OCI-LY1 (cell line): ENCODE data around the gene TCN2.

Experiments used
- H2AFZ ChIP-seq: fragments of 200-600 bp; sonication (generic), shearing (Covaris generic); 2 replicates; pipeline ENCODE4 v1.6.0; 2014; ENCODE audit warnings: antibody characterized with exemption, mild to moderate bottlenecking, low read length
- H3F3A ChIP-seq: fragments of 200-600 bp; sonication (generic), shearing (Covaris generic); 2 replicates; pipeline ENCODE4 v1.6.0; 2014; ENCODE audit warnings: mild to moderate bottlenecking, antibody characterized with exemption, low read length, moderate library complexity; ENCODE audit not compliant: insufficient read depth
- H3K27ac ChIP-seq: fragments of 200-600 bp; sonication (generic); 2 replicates; pipeline ENCODE4 v1.5.1; 2014; ENCODE audit warnings: low read length, mixed run types, mild to moderate bottlenecking, low read depth; ENCODE audit not compliant: poor library complexity, severe bottlenecking
- H3K27me3 ChIP-seq: fragments of 200-600 bp; sonication (generic); 2 replicates; pipeline ENCODE4 v1.6.0; 2014; ENCODE audit warnings: antibody characterized with exemption, mild to moderate bottlenecking, low read length, moderate library complexity; ENCODE audit not compliant: insufficient read depth
- H3K36me3 ChIP-seq: fragments of 200-600 bp; sonication (generic); 2 replicates; pipeline ENCODE4 v1.6.1; 2014; ENCODE audit warnings: mild to moderate bottlenecking, antibody characterized with exemption, low read length, moderate library complexity, mixed read lengths; ENCODE audit not compliant: insufficient read depth
- H3K4me1 ChIP-seq: fragments of 200-600 bp; sonication (generic); 2 replicates; pipeline ENCODE4 v1.5.1; 2014; ENCODE audit warnings: mild to moderate bottlenecking, low read length, moderate library complexity; ENCODE audit not compliant: insufficient read depth, severe bottlenecking
- H3K4me2 ChIP-seq: fragments of 200-600 bp; sonication (generic), shearing (Covaris generic); 2 replicates; pipeline ENCODE4 v1.6.1; 2014; ENCODE audit warnings: low read length
- H3K4me3 ChIP-seq: fragments of 200-600 bp; sonication (generic); 2 replicates; pipeline ENCODE4 v1.5.1; 2014; ENCODE audit warnings: low read length, low read depth, mild to moderate bottlenecking, mixed read lengths; ENCODE audit not compliant: poor library complexity, severe bottlenecking
- H3K79me2 ChIP-seq: fragments of 200-600 bp; shearing (Covaris generic); 2 replicates; pipeline ENCODE4 v1.6.1; 2016; ENCODE audit warnings: mixed run types, low read length, mixed read lengths; ENCODE audit not compliant: insufficient read depth
- H3K9ac ChIP-seq: fragments of 200-600 bp; sonication (generic), shearing (Covaris generic); 2 replicates; pipeline ENCODE4 v1.6.1; 2014; ENCODE audit warnings: mild to moderate bottlenecking, low read length, mixed read lengths
- H3K9me2 ChIP-seq: fragments of 200-600 bp; sonication (generic), shearing (Covaris generic); 2 replicates; pipeline ENCODE4 v1.6.1; 2014; ENCODE audit warnings: low read depth, mild to moderate bottlenecking, low read length, mixed read lengths
- H3K9me3 ChIP-seq: fragments of 200-600 bp; shearing (Covaris generic); 2 replicates; pipeline ENCODE4 v1.6.1; 2014; ENCODE audit warnings: low read length, mixed read lengths
- H4K20me1 ChIP-seq: fragments of 200-600 bp; sonication (generic), shearing (Covaris generic); 2 replicates; pipeline ENCODE4 v1.6.0; 2016; ENCODE audit warnings: mild to moderate bottlenecking, low read length; ENCODE audit not compliant: insufficient read depth
- CTCF ChIP-seq: fragments of 200-600 bp; sonication (generic), shearing (Covaris generic); IDR thresholded peaks from 2 replicates; pipeline ENCODE4 v1.5.1; 2017; ENCODE audit warnings: mild to moderate bottlenecking, antibody characterized with exemption, low read length, moderate library complexity, mixed read lengths
- EZH2 ChIP-seq: fragments of 200-600 bp; sonication (generic), shearing (Covaris generic); IDR thresholded peaks from 2 replicates; pipeline ENCODE4 v1.8.0; 2017; ENCODE audit warnings: borderline replicate concordance, mixed run types, mild to moderate bottlenecking, antibody characterized with exemption, low read length, moderate library complexity, mixed read lengths

The TCN2 gene

GRCh38 chr22:30564045-30564760 lies 42.8 kb upstream of the TCN2 start:
- Histone ChIP-seq H4K20me1 (no peaks in the 10 kb centered on the region), H3K9me3 (no peaks in the 10 kb centered on the region), H3K4me3 (no peak overlapping the region), H3F3A (no peaks in the 10 kb centered on the region), H3K27ac (no peak overlapping the region), H3K36me3 (no peaks in the 10 kb centered on the region), H3K4me2 (no peak overlapping the region), H3K9ac (no peak overlapping the region), H3K27me3 (0 out of 2 replicates have a peak, but pooled peaks cover 5% of the 10 kb centered on the region), H2AFZ (no peak overlapping the region), H3K79me2 (no peaks in the 10 kb centered on the region), H3K9me2 (no peaks in the 10 kb centered on the region), H3K4me1 (no peaks in the 10 kb centered on the region)
- TF ChIP-seq EZH2, result no peak
- no peak for TF ChIP-seq CTCF

- Histone ChIP-seq H3K27ac (no peak overlapping the region), H3K4me3 (no peak overlapping the region), H2AFZ (no peak overlapping the region), H3K27me3 (0 out of 2 replicates have a peak, but pooled peaks cover 5% of the 10 kb centered on the region), H3K79me2 (no peaks in the 10 kb centered on the region), H3K4me2 (no peak overlapping the region), H4K20me1 (no peaks in the 10 kb centered on the region), H3K9me3 (no peaks in the 10 kb centered on the region), H3F3A (no peaks in the 10 kb centered on the region), H3K9ac (no peak overlapping the region), H3K36me3 (no peaks in the 10 kb centered on the region), H3K9me2 (no peaks in the 10 kb centered on the region), H3K4me1 (no peaks in the 10 kb centered on the region)
- TF ChIP-seq CTCF (no peak), EZH2 (no peak)
Observed at GRCh38 chr22:30564761-30565119, 42.2 kb upstream of the TCN2 start.

DNA sequence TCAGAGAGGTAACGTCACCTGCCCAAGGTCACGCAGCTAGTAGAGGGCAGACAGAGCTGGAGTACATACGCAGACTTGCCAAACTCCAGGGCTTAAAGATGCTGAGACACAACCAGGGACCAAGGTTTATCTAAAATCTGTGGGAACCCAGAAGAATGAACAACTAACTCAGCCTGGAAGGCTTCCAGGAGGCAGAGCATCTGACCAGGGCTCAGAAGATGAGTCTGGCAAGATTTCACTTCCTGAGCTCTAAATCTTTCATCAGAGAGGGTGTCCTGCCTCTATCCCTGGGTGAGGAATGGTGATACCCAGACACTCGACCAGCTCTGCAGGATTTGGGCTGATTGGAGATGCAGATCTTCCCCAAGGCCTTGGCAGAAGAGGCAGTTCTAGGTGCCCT lies 41.6 kb upstream of the TCN2 start:
- 0 out of 2 replicates have a peak, but pooled peaks cover 5% of the 10 kb centered on the region for H3K27me3 ChIP-seq
- H3K4me2 ChIP-seq, result no peak overlapping the region
- no peaks in the 10 kb centered on the region for H3K4me1 ChIP-seq
- H4K20me1 ChIP-seq, result no peaks in the 10 kb centered on the region
- no peaks in the 10 kb centered on the region for H3K36me3 ChIP-seq
- H3K27ac ChIP-seq, result no peak overlapping the region
- H3F3A ChIP-seq, result no peaks in the 10 kb centered on the region
- no peak overlapping the region for H3K4me3 ChIP-seq
- no peak overlapping the region for H3K9ac ChIP-seq
- H3K9me3 ChIP-seq, result no peaks in the 10 kb centered on the region
- H3K9me2 ChIP-seq, result no peaks in the 10 kb centered on the region
- no peaks in the 10 kb centered on the region for H3K79me2 ChIP-seq
- H2AFZ ChIP-seq, result no peak overlapping the region
- TF ChIP-seq CTCF (no peak), EZH2 (no peak)
